Activated T-helper 2 cell treated with anti-CD3 and anti-CD28 coated beads, Interferon-gamma antibody, Interleukin-2, Interleukin-4, amounts not matched to agents 10 μg/mL and 5 μg/mL and 100 μg/mL, durations not matched to agents 14 hours and 24 hours and 36 hours (primary cell): ENCODE data around the gene ZMYND11. TPM values are rescaled to one million over a fixed set of nuclear protein-coding genes. Genes with fewer than 3 reads are reported as not detected.
A peak's percentile ranks its signal among the peaks of the same experiment; 100 is the strongest.

ENCODE experiments used
- DNase-seq: peaks from one replicate; pipeline ENCODE4 v3.0.0; 2021; ENCODE audit warnings: low spot score
- H3K27ac Mint-ChIP-seq: one replicate; pipeline ENCODE4 v1.8.0; 2021; ENCODE audit warnings: mixed read lengths
- H3K27me3 Mint-ChIP-seq: one replicate; pipeline ENCODE4 v1.8.0; 2021; ENCODE audit warnings: low read depth, mixed read lengths
- H3K36me3 Mint-ChIP-seq: one replicate; pipeline ENCODE4 v1.8.0; 2021; ENCODE audit warnings: low read depth, mixed read lengths
- H3K4me1 Mint-ChIP-seq: one replicate; pipeline ENCODE4 v1.8.0; 2021; ENCODE audit warnings: low read depth, mixed read lengths
- H3K4me3 Mint-ChIP-seq: one replicate; pipeline ENCODE4 v1.8.0; 2021; ENCODE audit warnings: low read depth, mild to moderate bottlenecking, moderate library complexity, mixed read lengths
- H3K9me3 Mint-ChIP-seq: one replicate; pipeline ENCODE4 v1.8.0; 2021; ENCODE audit warnings: mixed read lengths
- intact Hi-C: fragments of 100-400 bp; cut with micrococcal nuclease; formaldehyde crosslinking; loops from one replicate; pipeline ENCODE4 v1.15.1; 2023
- total RNA-seq: library from RNA; stranded (reverse); gene quantifications from 2 replicates; pipeline ENCODE4 v1.2.3, GENCODE V29; 2022

The ZMYND11 gene
- total RNA-seq, 1 donor from 2014 or later, result 28.3 TPM

DNA sequence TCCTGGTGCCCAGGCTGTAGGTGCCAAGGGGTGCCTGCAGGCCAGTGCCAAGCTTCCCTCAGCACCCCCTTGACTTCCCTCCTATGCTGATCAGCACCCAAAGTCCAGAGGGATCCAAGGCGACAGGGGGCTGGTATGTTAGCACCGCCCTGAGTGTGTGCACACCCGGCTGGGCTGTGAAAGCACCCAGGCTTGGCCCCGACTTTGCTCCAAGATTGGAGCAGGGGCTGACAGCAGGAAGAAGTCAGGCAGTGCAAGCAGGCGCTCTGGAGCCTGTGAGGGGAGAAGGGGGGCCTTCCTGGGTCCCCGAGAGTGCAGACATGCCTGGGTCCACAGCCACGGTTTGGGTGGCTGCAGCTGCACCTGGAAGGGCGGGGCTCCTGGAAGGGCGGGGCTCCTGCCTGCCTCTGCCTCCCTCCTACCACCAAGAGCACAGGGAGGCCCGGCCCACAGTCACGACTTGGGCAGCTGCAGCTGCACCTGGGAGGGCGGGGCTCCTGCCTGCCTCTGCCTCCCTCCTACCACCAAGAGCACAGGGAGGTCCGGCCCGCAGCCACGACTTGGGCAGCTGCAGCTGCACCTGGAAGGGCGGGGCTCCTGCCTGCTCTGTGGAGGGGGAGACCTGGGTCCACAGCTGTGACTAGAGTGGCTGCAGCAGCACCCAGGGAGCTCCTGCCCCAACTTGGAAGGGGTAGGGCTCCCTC, 30.2 kb upstream of the ZMYND11 start:
- no peak for DNase-seq
- Mint-ChIP-seq H3K27ac (no peak overlapping the region), H3K36me3 (no peaks in the 10 kb centered on the region), H3K4me1 (peaks cover 13% of the 10 kb centered on the region), H3K4me3 (no peak overlapping the region), H3K9me3 (no peaks in the 10 kb centered on the region), H3K27me3 (no peaks in the 10 kb centered on the region)
- intact Hi-C loops, result no loop called here

GRCh38 chr10:105806-106205, 29.4 kb upstream of the ZMYND11 start:
- peaks cover 13% of the 10 kb centered on the region for H3K4me1 Mint-ChIP-seq
- no peaks in the 10 kb centered on the region for H3K36me3 Mint-ChIP-seq
- DNase-seq, result no peak
- no peak overlapping the region for H3K27ac Mint-ChIP-seq
- intact Hi-C loops, result no loop called here
- H3K27me3 Mint-ChIP-seq, result no peaks in the 10 kb centered on the region
- no peak overlapping the region for H3K4me3 Mint-ChIP-seq
- no peaks in the 10 kb centered on the region for H3K9me3 Mint-ChIP-seq

DNA sequence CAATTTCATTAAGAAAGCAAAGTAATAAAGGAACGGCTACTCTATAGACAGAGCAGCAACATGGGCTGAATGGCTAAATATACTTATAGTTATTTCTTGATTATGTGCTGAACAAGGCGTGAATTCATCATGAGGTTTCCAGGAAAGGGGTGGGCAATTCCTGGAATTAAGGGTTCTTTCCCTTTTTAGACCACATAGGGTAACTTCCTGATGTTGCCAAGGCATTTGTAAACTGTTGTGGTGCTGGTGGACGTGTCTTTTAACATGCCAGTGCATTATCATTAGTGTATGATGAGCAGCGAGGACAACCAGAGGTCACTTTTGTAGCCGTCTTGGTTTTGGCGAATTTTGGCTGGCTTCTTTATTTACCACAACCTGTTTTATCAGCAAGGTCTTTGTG, 28.5 kb upstream of the ZMYND11 start:
- Mint-ChIP-seq H3K27ac (no peak overlapping the region), H3K4me3 (no peak overlapping the region), H3K9me3 (no peaks in the 10 kb centered on the region), H3K4me1 (peaks cover 13% of the 10 kb centered on the region), H3K27me3 (no peaks in the 10 kb centered on the region), H3K36me3 (no peaks in the 10 kb centered on the region)
- DNase-seq, result no peak
- intact Hi-C loops, result no loop called here

DNA sequence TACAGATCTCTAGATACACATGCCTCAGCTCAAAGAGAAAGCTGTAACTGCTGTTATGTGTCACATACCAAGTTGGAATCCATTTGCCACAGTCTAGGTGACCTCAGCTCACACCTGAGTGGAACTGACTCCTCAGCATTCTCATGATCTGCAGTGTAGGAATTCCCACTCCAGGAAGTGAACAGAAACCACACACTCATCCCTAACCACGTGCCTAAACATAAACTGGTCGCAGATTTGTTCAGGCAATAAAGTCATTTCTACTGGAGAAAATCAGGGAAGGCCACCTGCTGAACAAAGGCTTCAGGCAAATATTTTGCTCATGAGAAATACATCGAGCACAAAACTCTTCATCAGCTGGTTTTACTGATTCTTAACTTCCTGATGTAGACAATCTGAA, 23.0 kb upstream of the ZMYND11 start:
- H3K9me3 Mint-ChIP-seq, result no peaks in the 10 kb centered on the region
- intact Hi-C loops, result no loop called here
- H3K4me1 Mint-ChIP-seq, result peaks cover 2% of the 10 kb centered on the region

GRCh38 chr10:124874-125273, 10.4 kb upstream of the ZMYND11 start:
- no peaks in the 10 kb centered on the region for H3K36me3 Mint-ChIP-seq
- peaks cover 16% of the 10 kb centered on the region for H3K27me3 Mint-ChIP-seq
- H3K4me3 Mint-ChIP-seq, result no peak overlapping the region
- intact Hi-C loops, result no loop called here
- DNase-seq, result no peak
- H3K9me3 Mint-ChIP-seq, result peaks cover 6% of the 10 kb centered on the region
- H3K4me1 Mint-ChIP-seq, result peaks cover 12% of the 10 kb centered on the region
- no peak overlapping the region for H3K27ac Mint-ChIP-seq

More for the DNA sequence above, 23.0 kb upstream of the ZMYND11 start:
- Mint-ChIP-seq H3K27ac (no peak overlapping the region), H3K4me3 (no peak overlapping the region), H3K27me3 (peaks cover 4% of the 10 kb centered on the region), H3K36me3 (no peaks in the 10 kb centered on the region)
- DNase-seq, result no peak

DNA sequence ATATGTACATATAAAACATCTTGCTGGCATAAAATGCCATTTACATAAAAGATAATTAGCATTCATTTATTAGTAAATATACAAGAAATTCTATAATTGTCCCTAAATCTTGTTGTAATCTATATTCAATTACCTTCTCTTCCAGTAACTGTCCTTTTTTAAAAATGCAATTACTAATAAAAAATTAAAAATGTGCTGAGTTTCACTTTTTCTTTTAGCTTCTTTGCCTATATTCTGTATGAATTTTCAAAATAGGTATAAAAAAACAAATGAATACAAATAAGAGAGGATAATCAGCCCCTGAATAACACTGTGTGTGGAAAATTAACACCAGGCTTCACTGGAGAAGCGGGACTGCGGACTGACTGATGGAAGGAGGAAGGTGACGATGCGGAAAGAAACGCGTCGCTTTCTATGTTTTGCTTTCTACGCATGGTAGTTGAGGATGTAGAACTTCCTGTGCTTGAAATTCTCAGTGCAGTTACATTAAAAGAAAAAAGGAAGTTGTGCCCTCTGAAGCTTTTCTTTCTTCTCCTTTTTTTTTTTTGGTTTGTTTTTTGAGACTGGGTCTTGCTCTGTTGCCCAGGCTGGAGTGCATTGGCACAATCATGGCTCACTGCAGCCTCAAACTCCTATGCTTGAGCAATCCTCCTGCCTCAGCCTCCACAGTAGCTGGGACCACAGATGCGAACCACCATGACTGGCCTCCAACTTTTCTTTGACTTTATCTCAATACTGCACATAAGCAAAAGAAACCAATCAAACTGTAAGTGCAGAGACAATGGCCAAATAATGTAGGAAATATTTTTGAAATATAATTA, 7.4 kb upstream of the ZMYND11 start:
- intact Hi-C loops, result no loop called here
- peak; percentile 23 for DNase-seq
- Mint-ChIP-seq H3K36me3 (no peaks in the 10 kb centered on the region), H3K27me3 (peaks cover 10% of the 10 kb centered on the region), H3K4me3 (peak overlapping the region; percentile 73), H3K27ac (no peak overlapping the region), H3K9me3 (peaks cover 2% of the 10 kb centered on the region), H3K4me1 (peaks cover 13% of the 10 kb centered on the region)

DNA sequence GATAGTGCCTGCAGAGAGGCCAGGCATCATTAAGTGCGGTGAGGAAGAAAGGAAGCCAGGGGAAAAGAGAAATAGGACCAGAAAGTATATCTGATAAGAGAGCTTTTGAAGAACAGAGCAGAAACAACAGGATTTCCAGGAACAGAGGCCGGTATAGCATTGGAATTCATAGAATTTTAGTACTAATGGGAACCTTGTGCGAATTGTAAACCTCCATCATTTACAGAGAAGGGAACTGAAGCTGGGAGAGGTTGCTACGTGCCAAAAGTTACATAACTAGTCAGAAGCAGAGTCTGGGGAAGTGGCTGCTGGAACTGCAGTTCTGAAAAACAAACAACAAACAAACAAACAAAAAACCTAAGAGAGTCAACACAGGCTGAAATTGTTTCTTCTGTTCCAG, 5.4 kb upstream of the ZMYND11 start:
- Mint-ChIP-seq H3K27ac (no peak overlapping the region), H3K27me3 (peaks cover 7% of the 10 kb centered on the region), H3K9me3 (no peaks in the 10 kb centered on the region), H3K4me1 (peaks cover 20% of the 10 kb centered on the region), H3K36me3 (no peaks in the 10 kb centered on the region), H3K4me3 (no peak overlapping the region)
- DNase-seq, result no peak
- intact Hi-C loops, result no loop called here

DNA sequence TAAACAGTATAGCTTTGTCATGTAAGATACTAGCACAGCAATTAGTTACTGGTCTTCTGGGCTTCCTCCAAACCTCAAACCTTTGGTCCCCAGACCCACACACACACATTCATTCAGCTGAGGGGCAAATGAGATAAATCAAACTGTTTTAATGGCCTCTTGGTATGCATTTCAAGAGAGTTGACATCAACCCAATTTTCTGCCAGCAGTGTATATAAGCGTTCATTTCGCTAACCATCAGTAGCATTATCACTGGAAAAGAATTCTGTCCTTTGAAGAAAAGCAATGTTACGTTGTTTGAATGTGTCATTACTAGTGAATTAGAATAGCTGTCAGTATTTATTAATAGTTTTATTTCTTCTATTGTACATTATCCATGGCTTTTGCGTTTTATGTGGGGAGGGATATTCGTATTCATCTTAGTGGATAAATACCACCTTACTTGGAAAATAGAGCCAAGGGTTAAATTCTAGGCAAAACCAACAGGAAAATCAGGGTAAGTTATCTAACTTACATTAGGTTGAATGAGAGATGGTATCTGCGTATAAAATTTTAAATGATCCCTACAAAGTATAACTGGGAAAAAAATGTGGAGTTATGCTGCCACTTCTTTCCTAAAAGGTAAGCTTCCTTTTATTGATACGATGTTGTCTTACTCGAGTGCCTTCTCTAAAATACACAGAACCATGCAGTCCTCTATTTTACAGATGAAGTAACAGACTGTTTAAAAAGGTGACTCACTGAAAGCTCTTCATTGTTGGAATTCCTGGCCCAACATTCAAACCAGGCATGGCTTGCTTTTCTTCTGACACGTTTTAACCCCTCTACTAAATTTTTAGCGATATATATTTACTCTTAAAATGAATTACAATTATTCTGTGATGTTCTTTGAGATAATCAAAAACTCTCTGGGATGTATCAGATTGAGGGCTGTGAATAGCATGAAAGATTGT, 2.0 kb upstream of the ZMYND11 start:
- peak overlapping the region; percentile 78 for H3K4me3 Mint-ChIP-seq
- intact Hi-C loops, result no loop called here
- DNase-seq, result no peak
- no peaks in the 10 kb centered on the region for H3K36me3 Mint-ChIP-seq
- no peaks in the 10 kb centered on the region for H3K9me3 Mint-ChIP-seq
- H3K27ac Mint-ChIP-seq, result peak overlapping the region; percentile 71
- H3K4me1 Mint-ChIP-seq, result peaks cover 29% of the 10 kb centered on the region
- H3K27me3 Mint-ChIP-seq, result peaks cover 7% of the 10 kb centered on the region

DNA sequence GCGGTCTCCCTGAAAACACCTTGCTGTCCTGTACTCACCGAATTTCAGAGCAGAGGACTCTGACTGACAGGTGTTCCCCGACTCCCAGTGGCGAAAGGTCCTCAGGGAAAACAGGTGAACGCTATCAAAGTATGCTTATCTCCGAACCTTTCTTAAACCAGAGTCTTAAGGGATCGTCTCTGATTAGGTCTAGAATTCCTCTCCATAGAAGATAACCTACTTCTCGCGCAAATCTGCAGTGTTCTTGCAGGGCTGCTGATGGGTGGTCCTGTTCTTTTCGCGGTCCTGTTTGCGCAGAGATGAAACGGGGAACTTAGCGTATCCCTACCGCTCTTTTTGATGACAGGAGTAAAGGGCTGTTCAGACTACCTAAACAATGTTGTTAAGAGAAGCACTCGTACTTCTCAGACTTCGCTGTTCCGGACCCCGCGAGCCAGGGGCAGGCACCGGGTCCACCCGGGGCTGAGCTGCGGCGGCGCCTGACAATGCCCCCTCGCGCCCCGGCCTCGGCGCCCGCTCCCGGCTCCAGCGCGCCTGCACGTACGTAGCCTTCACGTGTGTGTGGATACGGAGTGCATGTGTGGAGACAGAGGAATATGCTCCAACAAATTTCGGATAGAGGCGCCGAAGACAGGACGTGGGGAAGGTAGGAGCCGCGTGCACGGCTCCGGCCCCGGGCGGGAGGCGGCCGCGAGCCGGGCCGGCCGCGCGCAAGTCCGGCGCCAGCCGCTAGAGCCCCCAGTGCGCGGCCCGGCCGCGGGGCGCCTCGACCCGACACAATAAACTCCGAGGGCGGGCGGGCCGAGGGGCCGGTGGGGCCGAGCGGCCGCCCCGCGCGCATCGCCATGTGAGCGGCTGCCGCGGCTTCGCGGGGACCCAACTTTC, 766 bp upstream of the ZMYND11 start:
- H3K9me3 Mint-ChIP-seq, result no peaks in the 10 kb centered on the region
- peak overlapping the region; percentile 71 for H3K27ac Mint-ChIP-seq
- H3K4me3 Mint-ChIP-seq, result peak overlapping the region; percentile 78
- peak; percentile 32 for DNase-seq
- peaks cover 26% of the 10 kb centered on the region for H3K4me1 Mint-ChIP-seq
- no peaks in the 10 kb centered on the region for H3K36me3 Mint-ChIP-seq
- H3K27me3 Mint-ChIP-seq, result peaks cover 7% of the 10 kb centered on the region
- intact Hi-C loops, result loop anchor here (5.0 kb wide), 1 partner anchor 93 kb away; no protein-coding TSS in a partner anchor

GRCh38 chr10:135601-136464, 578 bp downstream of the ZMYND11 start:
- intact Hi-C loops, result loop anchor here (2.0 to 5.0 kb wide), 2 partner anchors 47 to 91 kb away; no protein-coding TSS in a partner anchor
- H3K4me1 Mint-ChIP-seq, result peaks cover 23% of the 10 kb centered on the region
- DNase-seq, result peak; percentile 58
- peak overlapping the region; percentile 90 for H3K4me3 Mint-ChIP-seq
- H3K27ac Mint-ChIP-seq, result peak overlapping the region; percentile 81
- H3K36me3 Mint-ChIP-seq, result no peaks in the 10 kb centered on the region
- H3K9me3 Mint-ChIP-seq, result no peaks in the 10 kb centered on the region
- peaks cover 5% of the 10 kb centered on the region for H3K27me3 Mint-ChIP-seq

- intact Hi-C loops, result loop anchor here (2.0 to 5.0 kb wide), 2 partner anchors 46 to 91 kb away; no protein-coding TSS in a partner anchor
- Mint-ChIP-seq H3K4me3 (peak overlapping the region; percentile 90), H3K27ac (peak overlapping the region; percentile 81), H3K36me3 (no peaks in the 10 kb centered on the region), H3K4me1 (peaks cover 23% of the 10 kb centered on the region), H3K27me3 (peaks cover 5% of the 10 kb centered on the region), H3K9me3 (no peaks in the 10 kb centered on the region)
- no peak for DNase-seq
Observed at GRCh38 chr10:136465-136762, 1.2 kb downstream of the ZMYND11 start.
